Measurements from ENCODE around the gene AURKA. TPM values are rescaled to one million over a fixed set of nuclear protein-coding genes. Genes with fewer than 3 reads are reported as not detected.
A peak's percentile ranks its signal among the peaks of the same experiment; 100 is the strongest.

AURKA gene
- total and polyA plus RNA-seq, 9 of the 15 experiments (the other 6 are each of a cell fraction or from before 2014, with no cell fraction given), result 72.7 to 162 (median 113) TPM

- H3K27me3 ChIP-seq (ENCODE audit: control insufficient read depth in 2 of 2, insufficient read depth in 2 of 2, low read length in 2 of 2), result no peaks in the 10 kb centered on the region
- H3K9me1 ChIP-seq (ENCODE audit: control insufficient read depth, insufficient read depth, low read length), result no peaks in the 10 kb centered on the region
- H3K36me3 ChIP-seq (ENCODE audit: control insufficient read depth, insufficient read depth, low read length), result peaks cover 87% of the 10 kb centered on the region
- H2AFZ ChIP-seq (ENCODE audit: low read depth, low read length), result no peak overlapping the region
- H3K4me2 ChIP-seq (ENCODE audit: insufficient read depth, low read length), result peak overlapping the region; percentile 64
- H3K4me1 ChIP-seq (replicated peaks in 1 of 2; ENCODE audit: control insufficient read depth in 2 of 2, insufficient read depth in 2 of 2, low read length in 2 of 2), result peaks cover 26 to 57% of the 10 kb centered on the region in 2 experiments
- POLR2A ChIA-PET, result interaction anchor here (0.7 to 2.2 kb wide), 8 partner anchors 8 to 17 kb away, joined by 4 to 12 read pairs (median 5); partner anchors contain the start of gene CASS4
- H3K9ac ChIP-seq (ENCODE audit: insufficient read depth in 1 of 2, low read depth in 2 of 2, low read length in 2 of 2), result peak overlapping the region; percentile 4 to 57; a peak in 1 of 4 replicates
- in situ Hi-C loops (cut with MboI) (no loop called here), intact Hi-C loops (cut with micrococcal nuclease) (loop anchor here (2.0 kb wide), 1 partner anchor 17 kb away; the partner anchor contains the start of gene CASS4)
- BruUV-seq (replicated peaks), result no TSS peak
- peaks cover 100% of the 10 kb centered on the region for H3K79me2 ChIP-seq (ENCODE audit: control insufficient read depth, insufficient read depth, low read length)
- WGBS (ENCODE audit: insufficient coverage, low coverage, missing lambda C conversion rate), result 5% methylated on average over 5 of the region's 6 CpGs
- H3K4me3 ChIP-seq, result no peak overlapping the region
- H3K27ac ChIP-seq (ENCODE audit: extremely low read depth, low read depth, low read length), result peak overlapping the region; percentile 50
- CTCF ChIA-PET (ENCODE audit: low intra/inter-chr PET ratio), result no interaction called here
- DNase-seq (ENCODE audit: extremely low read depth in 1 of 4, low spot score in 3 of 4) (peak; percentile 64 to 80 (median 78)), FAIRE-seq (peak; percentile 58), ATAC-seq (peak; percentile 46)
- H4K20me1 ChIP-seq (replicated peaks; ENCODE audit: control insufficient read depth, insufficient read depth, low read length), result peaks cover 31% of the 10 kb centered on the region
- no peaks in the 10 kb centered on the region for H3K9me3 ChIP-seq (replicated peaks; ENCODE audit: control insufficient read depth, insufficient read depth, low read depth, low read length)
- TF ChIP-seq HNRNPUL1 (IDR thresholded peaks at IDR 0.05; ENCODE audit: low read length) (no peak), STAT5A (IDR thresholded peaks at IDR 0.05; ENCODE audit: borderline replicate concordance, low read length) (peak; percentile 57; the same call in 1 of the 2 replicates), ESRRB (CRISPR knock-in tag; IDR thresholded peaks at IDR 0.05; ENCODE audit: borderline replicate concordance) (no peak), ZFX (CRISPR knock-in tag; IDR thresholded peaks at IDR 0.05) (no peak), ZNF384 (IDR thresholded peaks at IDR 0.05; ENCODE audit: low read depth, low read length) (no peak), E2F5 (CRISPR knock-in tag; IDR thresholded peaks at IDR 0.05) (no peak), CGGBP1 (CRISPR knock-in tag; IDR thresholded peaks at IDR 0.05) (no peak), POLR2B (IDR thresholded peaks at IDR 0.05; ENCODE audit: low read depth, partially characterized antibody) (no peak), ZBTB9 (CRISPR knock-in tag; IDR thresholded peaks at IDR 0.05) (no peak), ZNF133 (CRISPR knock-in tag; IDR thresholded peaks at IDR 0.05) (no peak), PCBP1 (IDR thresholded peaks at IDR 0.05; ENCODE audit: low read depth, low read length, poor library complexity, severe bottlenecking) (no peak), MLX (CRISPR knock-in tag; conservative IDR thresholded peaks at IDR 0.05) (no peak), HOXB6 (CRISPR knock-in tag; IDR thresholded peaks at IDR 0.05; ENCODE audit: borderline replicate concordance) (no peak), POLR2AphosphoS5 (IDR thresholded peaks at IDR 0.05; ENCODE audit: control insufficient read depth, insufficient read depth, low read depth, low read length) (peak; percentile 47; the same call in 1 of the 2 replicates), KAT2B (IDR thresholded peaks at IDR 0.05; ENCODE audit: low read depth, low read length) (no peak), NR2C1 (IDR thresholded peaks at IDR 0.05) (no peak), NR2C1 (tag; IDR thresholded peaks at IDR 0.05) (no peak), MNT (conservative IDR thresholded peaks at IDR 0.05) (peak in 1 of 2 experiments; percentile 60; a peak in 2 of 4 replicates)
These were observed 37.5 kb upstream of the AURKA start for GRCh38 chr20:56429502-56429901.

Data from K562 (cell line).